Esophagus (tissue), 2 donors: ENCODE results near the gene PPIP5K1. TPM values are rescaled to one million over a fixed set of nuclear protein-coding genes. Genes with fewer than 3 reads are reported as not detected.
"Not testable (repeated sequence)": the region's sequence is repeated elsewhere in the genome, so short reads cannot be mapped to it uniquely, and the experiment has no call there.

ENCODE experiments used
- H3K27ac ChIP-seq, 2 donors: one replicate each; pipeline ENCODE4 v1.5.1; 2013; ENCODE audit warnings: low read depth in 2 of 2, mild to moderate bottlenecking in 2 of 2, inconsistent platforms in 1 of 2, low read length in 1 of 2, moderate library complexity in 1 of 2
- H3K27me3 ChIP-seq, 2 donors: one replicate each; pipeline ENCODE4 v1.6.1; 2013; ENCODE audit warnings: low read length in 2 of 2, control low read depth in 1 of 2, mild to moderate bottlenecking in 1 of 2; ENCODE audit not compliant: insufficient read depth in 2 of 2, control insufficient read depth in 1 of 2
- H3K36me3 ChIP-seq, 2 donors: one replicate each; pipeline ENCODE4 v1.6.1; 2013; ENCODE audit warnings: low read length in 1 of 2; ENCODE audit not compliant: control insufficient read depth in 2 of 2, insufficient read depth in 2 of 2
- H3K4me1 ChIP-seq, 2 donors: one replicate each; pipeline ENCODE4 v1.6.1; 2013; ENCODE audit warnings: low read length in 1 of 2; ENCODE audit not compliant: control insufficient read depth in 2 of 2, insufficient read depth in 2 of 2
- H3K4me3 ChIP-seq, 2 donors: one replicate each; pipeline ENCODE4 v1.5.1; 2013; ENCODE audit warnings: low read length in 2 of 2, mild to moderate bottlenecking in 2 of 2, low read depth in 1 of 2, moderate library complexity in 1 of 2
- H3K9me3 ChIP-seq, 2 donors: one replicate each; pipeline ENCODE4 v1.6.1; 2013; ENCODE audit warnings: mild to moderate bottlenecking in 2 of 2, low read depth in 1 of 2, low read length in 1 of 2, moderate library complexity in 1 of 2; ENCODE audit not compliant: control insufficient read depth in 2 of 2, insufficient read depth in 1 of 2
- WGBS, 2 donors: extraction: QIAGEN DNeasy Blood & Tissue Kit; methylation state at CpG; one replicate each; pipeline ENCODE4 v1.1.7; 2013; 5-methylcytosine and 5-hydroxymethylcytosine counted together
- polyA plus RNA-seq, 2 donors: library from polyadenylated mRNA; stranded (reverse); fragments of 200-250 nt; gene quantifications; one replicate each; pipeline ENCODE4 v1.2.3, GENCODE V29; 2013
- donor health status: healthy with polysubstance abuse.
- donor health status: Bipolar disorder and iron deficiency.

PPIP5K1 gene
- 10 to 100 TPM; 10.9 to 17.8 TPM for polyA plus RNA-seq

DNA sequence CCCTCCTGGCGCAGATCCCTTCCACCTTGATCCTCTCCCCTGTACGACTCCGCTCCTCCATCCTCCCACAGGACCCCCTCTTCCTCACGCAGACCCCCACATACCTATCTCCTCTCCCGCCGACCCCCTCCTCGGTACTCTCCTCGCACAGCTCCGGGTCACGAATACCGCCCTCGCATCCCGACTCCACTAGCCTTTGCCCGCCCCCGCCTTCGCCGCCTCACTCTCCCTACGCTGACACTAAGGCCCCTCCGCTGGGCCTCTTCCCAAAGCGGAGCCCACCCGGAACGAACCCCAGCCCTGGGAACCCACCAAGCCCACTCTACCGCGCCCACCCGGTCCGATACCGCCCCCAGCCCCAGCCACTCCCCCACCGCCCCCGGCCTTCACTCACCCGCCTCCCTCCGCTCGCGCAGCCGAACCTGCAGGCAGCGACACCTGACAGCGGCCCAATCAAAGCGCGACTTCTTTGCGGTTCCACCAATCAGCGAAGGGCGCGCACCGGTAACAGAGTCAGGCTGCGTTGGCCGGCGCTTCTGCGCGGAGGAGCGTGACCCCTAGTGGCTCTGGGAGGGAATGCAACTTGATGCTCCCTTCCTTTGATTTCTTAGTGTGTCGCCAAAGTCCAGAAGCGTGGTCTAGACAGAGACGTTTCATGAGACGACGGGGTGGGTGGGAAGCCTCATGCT is at the start of gene PPIP5K1:
TSS of gene PPIP5K1 (minus strand) at position 431 of the 689 bp plus-strand sequence. CDS start 5,704 bp downstream, outside the sequence.
- no CpG with 5 or more reads among the region's 54 CpGs for WGBS, 2 donors
- H3K9me3 ChIP-seq, H3K4me1 ChIP-seq, H3K4me3 ChIP-seq, H3K27me3 ChIP-seq, H3K36me3 ChIP-seq, H3K27ac ChIP-seq: not testable (repeated sequence)

DNA sequence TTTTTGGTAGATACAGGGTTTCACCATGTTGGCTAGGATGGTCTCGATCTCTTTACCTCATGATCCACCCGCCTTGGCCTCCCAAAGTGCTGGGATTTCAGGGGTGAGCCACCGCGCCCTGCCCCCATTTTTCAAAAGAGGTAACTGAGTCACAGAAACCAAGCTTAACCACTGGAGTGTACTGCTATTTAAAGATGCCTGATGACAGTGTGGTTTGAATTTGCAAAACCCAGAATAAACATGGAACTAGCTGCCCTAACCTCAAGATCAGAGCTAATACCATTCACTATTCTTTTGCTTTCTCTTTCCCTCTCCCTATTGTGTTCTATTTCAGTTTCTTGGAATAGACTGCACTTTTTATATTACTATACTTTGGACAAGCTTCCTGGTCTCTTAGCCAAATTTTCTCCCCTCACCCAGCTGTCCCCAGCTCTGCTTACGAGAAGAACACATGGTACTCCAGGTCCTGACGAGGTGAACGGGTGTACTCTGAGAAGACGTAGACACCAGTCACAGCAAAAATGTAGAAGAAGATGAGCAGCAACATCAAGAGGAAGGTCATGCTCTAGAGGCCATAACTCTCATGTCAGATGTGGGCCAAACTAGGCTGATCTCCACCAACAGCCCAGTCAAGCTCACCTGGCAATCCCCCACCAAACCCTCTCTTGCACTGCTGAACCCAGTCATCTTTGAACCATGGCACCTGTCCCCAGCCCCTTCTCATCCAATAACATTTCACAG is 48.6 kb upstream of the PPIP5K1 start:
- WGBS, 2 donors: 91 to 92% methylated on average over 8 of the region's 8 CpGs

DNA sequence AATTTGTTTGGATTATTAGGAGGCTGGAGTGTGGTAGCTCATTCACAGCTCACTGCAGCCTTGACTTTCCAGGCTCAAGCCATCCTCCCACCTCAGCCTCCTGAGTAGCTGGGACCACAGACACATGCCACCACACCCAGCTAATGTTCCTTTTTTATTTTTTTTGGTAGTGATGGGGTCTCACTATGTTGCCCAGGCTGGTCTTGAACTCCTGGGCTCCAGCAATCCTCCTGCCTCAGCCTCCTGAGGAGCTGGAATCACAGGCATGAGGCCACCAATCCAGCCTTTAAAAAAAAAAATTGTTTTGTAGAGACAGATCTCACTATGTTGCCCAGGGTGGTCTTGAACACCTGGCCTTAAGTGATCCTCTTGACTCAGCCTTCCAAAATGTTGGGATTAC is 36.9 kb upstream of the PPIP5K1 start:
- not testable (repeated sequence) for H3K4me3 ChIP-seq, H3K9me3 ChIP-seq, H3K27me3 ChIP-seq, H3K36me3 ChIP-seq, H3K4me1 ChIP-seq, H3K27ac ChIP-seq

More for the DNA sequence above, 48.6 kb upstream of the PPIP5K1 start:
- H3K36me3 ChIP-seq, H3K9me3 ChIP-seq, H3K4me1 ChIP-seq, H3K4me3 ChIP-seq, H3K27me3 ChIP-seq, H3K27ac ChIP-seq: not testable (repeated sequence)

DNA sequence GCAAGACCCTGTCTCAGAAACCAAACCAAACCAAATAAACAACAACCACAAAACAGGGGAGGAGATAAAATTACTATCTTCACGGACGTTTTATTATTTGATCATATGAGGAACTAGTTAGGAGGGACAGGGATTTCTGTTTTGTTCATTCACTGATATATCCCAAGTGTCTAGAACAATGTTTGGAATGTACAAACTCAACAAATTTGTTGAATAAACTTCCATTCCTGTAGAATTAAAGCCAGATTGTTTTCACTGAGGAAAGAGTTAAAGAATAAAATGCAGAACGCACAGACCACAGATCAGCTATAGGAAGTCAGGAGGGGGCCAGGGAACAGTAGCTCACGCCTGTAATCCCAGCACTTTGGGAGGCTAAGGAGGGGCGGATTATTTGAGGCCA is 35.1 kb upstream of the PPIP5K1 start:
- H3K4me3 ChIP-seq: no peak overlapping the region
- 21 to 23% methylated on average over 5 of the region's 5 CpGs for WGBS, 2 donors
- H3K36me3 ChIP-seq: no peaks in the 10 kb centered on the region
- H3K4me1 ChIP-seq: no peaks in the 10 kb centered on the region
- H3K9me3 ChIP-seq: no peaks in the 10 kb centered on the region
- H3K27ac ChIP-seq: no peak overlapping the region
- no peaks in the 10 kb centered on the region for H3K27me3 ChIP-seq

DNA sequence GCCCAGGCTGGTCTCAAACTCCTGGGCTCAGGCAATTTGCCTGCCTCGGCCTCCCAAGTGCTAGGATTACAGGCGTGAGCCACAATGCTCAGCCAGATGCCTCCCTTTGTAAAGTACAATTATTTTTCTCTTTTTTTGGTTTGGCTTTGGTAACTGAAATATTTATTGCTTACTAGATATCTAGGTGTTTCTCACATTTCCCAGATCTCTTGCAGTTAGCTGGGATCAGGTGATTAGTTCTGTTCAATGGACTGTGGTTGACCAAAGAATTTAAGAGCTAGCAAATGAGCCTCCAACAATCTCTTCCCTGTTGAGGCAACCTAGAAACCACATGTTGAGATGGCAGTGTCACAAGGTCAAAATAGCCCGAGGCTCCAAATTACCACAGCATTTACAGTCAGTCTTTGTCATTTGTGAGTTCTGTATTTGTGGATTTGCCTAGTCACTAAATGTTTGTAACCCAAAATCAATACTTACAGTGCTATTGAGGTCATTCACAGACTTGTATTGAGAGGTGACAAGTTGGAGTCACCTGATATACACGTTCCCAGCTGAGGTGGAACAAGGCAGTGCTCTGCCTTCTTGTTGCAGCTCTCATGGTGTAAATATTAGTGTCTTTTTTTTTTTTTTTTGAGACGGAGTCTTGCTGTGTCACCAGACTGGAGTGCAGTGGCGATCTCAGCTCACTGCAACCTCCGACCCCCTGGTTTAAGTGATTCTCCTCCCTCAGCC is 32.2 kb upstream of the PPIP5K1 start:
- not testable (repeated sequence) for H3K27me3 ChIP-seq, H3K9me3 ChIP-seq, H3K4me3 ChIP-seq, H3K27ac ChIP-seq, H3K36me3 ChIP-seq, H3K4me1 ChIP-seq
- WGBS, 2 donors: 72 to 73% methylated on average over 4 to 5 of the region's 7 CpGs

DNA sequence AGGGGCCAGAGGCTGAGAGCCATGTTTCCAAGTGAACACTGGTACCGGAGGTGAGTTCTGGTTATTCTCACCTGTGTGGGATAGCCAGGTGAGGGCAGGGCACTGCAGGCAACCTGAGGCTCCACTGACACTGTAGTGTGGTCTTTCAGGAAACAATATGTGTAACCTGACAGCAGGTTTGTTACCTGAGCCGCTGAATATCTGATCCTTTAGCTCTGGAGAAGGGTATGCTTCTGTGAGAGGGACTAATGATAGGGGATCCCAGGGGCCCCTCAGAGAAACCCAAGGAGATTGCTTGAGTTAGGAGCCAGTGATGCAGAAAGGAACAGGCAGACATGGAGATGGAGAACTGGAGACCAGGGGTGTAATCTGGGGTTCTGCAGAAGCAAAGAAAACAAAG is 28.7 kb upstream of the PPIP5K1 start, which contains the start of gene STRC:
TSS of gene STRC (minus strand) at position 101 of the 400 bp plus-strand sequence. CDS start at position 23, 78 bp downstream.
- H3K4me1 ChIP-seq, H3K9me3 ChIP-seq, H3K4me3 ChIP-seq, H3K27ac ChIP-seq, H3K36me3 ChIP-seq, H3K27me3 ChIP-seq: not testable (repeated sequence)
- WGBS, 2 donors: no CpG with 5 or more reads among the region's 2 CpGs

DNA sequence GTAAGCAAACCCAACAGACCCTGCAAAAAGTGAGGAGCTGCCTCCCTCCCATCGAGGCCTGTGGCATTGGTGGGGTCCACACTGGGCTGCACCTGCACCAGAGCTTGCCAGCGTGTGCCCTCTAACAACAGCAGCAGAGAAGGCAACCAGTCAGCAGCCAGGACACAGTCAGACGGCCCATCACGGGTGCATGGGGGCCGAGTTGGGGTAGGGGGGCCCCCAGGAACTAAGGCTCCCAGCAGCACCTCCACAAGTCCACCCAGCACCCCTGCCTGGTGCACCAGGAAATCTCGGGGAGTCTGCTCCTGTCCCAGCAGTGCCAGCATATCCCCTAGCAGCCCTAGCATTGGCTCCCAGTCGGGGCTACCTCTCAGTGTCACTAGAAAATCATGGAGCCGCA is 27.7 kb upstream of the PPIP5K1 start:
- not testable (repeated sequence) for H3K4me3 ChIP-seq, H3K9me3 ChIP-seq, H3K4me1 ChIP-seq, H3K36me3 ChIP-seq, H3K27me3 ChIP-seq, H3K27ac ChIP-seq
- 43 to 69% methylated on average over 1 to 4 of the region's 8 CpGs for WGBS, 2 donors

DNA sequence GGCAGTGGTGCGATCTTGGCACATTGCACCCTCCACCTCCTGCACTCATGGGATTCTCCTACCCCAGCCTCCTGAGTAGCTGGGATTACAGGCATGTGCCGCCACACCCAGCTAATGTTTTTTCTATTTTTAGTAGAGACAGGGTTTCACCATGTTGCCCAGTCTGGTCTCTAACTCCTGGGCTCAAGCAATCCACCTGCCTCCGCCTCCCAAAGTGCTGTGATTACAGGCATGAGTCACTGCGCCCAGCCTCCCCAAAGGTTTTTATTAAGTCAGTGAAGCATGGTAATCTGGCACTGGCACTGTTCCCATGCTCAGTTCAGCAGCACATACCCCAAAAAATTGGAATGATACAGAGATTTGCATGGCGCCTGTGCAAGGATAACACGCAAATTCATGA is 12.2 kb upstream of the PPIP5K1 start:
- H3K9me3 ChIP-seq, H3K27ac ChIP-seq, H3K4me1 ChIP-seq, H3K36me3 ChIP-seq, H3K4me3 ChIP-seq, H3K27me3 ChIP-seq: not testable (repeated sequence)
- 52 to 57% methylated on average over 6 of the region's 6 CpGs for WGBS, 2 donors

DNA sequence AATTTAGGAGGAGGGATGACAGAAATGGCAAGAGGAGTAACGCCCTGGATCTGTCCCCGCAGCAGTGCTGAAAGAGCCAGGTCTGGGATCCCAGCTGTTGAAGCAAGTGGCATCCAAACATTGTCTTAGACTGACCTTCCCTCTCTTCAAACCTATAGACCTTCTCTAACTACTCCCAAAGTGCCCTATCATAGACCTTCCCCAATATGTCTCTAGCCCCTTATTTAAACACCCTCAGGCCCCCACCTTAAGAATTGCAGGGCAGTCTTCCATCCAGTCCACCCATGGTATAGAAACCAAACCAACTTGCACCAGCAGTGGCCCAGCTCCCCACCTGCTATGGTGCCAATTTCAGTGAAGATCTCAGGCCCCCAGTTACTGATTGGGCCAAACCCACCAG is 10.2 kb upstream of the PPIP5K1 start:
- not testable (repeated sequence) for H3K4me3 ChIP-seq, H3K36me3 ChIP-seq, H3K27ac ChIP-seq, H3K4me1 ChIP-seq, H3K9me3 ChIP-seq, H3K27me3 ChIP-seq
- WGBS, 2 donors: no CpG with 5 or more reads among the region's 2 CpGs
